Measurements from ENCODE around the gene TXNDC5.

DNA sequence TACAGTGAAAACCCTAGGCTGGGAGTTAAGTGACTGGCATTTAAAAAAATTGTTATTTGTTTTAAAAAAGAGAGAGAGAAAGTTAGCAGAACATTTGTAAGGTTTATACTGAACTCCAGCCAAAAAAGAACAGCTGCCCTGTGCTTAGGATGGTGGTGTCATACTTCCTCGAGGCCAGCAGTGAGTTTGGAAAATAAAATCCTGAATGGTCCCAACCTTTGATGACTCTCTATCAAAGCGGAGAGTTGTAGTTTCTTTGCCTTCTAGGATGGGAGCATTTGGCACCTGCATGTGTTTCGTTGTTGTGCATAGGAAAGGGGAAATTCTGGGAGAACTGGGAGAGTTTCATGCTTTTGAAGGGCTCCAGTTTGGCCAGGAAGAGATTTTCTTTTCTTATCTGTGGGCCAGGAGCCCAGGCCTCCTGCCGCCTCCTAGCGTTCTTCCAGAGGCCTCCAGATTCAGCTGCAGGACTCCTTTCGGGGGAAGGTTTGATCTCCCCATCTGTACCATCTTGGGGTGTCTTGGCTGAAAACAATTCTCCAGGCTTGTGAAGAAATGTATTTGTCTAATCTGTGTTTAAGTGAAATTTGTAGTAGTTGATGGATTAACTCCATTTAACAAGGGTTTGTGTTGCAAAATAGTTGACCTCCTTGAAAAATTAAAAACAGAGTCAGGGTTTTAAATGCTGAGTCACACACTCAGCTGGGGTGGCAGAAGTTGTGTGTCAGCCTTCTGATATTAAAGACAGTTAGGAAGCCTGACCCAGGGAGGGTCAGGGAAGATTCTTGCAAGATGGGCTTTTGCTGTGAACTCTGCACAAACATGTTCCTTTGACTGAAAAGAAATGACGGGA, 63.4 kb downstream of the TXNDC5 start:
- TF ChIP-seq CTCF (IDR thresholded peaks at IDR 0.05) (no peak), POLR2A (IDR thresholded peaks at IDR 0.05) (no peak), EP300 (IDR thresholded peaks at IDR 0.05; ENCODE audit: low read depth) (no peak), POLR2AphosphoS5 (IDR thresholded peaks at IDR 0.05) (no peak)

All from transverse colon (tissue), 4 donors.